ENCODE results near the gene TMEM86B. TPM values are rescaled to one million over a fixed set of nuclear protein-coding genes. Genes with fewer than 3 reads are reported as not detected.

The TMEM86B gene
- total RNA-seq, 1 donor from 2014 or later, result 10.0 TPM

DNA sequence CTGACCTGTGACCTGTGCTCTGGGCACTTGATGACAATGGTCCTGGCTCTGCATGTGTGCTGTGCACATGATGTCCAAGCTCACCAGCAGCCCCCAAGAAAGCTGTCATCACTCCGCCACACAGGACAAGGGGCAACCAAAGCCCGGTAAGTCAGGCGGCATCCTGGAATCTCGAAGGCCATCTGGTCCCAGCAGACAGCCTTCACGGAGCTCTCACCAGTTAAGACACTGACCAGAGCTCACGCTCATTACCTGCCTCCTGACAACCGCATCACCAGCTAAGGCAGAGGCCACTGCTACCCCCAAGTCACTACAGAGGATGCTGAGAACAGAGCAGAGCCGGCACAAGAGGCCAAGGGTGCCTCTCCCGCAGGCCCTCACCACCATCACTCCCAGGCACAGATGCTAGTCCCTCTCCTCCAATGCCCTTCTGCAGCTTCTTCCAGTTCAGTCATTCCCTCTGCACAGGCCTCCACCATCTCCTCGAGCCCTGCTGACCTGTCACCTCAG is 19.7 kb upstream of the TMEM86B start:
- TF ChIP-seq, protein P1, sequence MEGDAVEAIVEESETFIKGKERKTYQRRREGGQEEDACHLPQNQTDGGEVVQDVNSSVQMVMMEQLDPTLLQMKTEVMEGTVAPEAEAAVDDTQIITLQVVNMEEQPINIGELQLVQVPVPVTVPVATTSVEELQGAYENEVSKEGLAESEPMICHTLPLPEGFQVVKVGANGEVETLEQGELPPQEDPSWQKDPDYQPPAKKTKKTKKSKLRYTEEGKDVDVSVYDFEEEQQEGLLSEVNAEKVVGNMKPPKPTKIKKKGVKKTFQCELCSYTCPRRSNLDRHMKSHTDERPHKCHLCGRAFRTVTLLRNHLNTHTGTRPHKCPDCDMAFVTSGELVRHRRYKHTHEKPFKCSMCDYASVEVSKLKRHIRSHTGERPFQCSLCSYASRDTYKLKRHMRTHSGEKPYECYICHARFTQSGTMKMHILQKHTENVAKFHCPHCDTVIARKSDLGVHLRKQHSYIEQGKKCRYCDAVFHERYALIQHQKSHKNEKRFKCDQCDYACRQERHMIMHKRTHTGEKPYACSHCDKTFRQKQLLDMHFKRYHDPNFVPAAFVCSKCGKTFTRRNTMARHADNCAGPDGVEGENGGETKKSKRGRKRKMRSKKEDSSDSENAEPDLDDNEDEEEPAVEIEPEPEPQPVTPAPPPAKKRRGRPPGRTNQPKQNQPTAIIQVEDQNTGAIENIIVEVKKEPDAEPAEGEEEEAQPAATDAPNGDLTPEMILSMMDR (IDR thresholded peaks at IDR 0.05; ENCODE audit: unreplicated experiment), result no peak
- Mint-ChIP-seq H3K9me3 (ENCODE audit: low read depth) (no peaks in the 10 kb centered on the region), H3K27me3 (no peaks in the 10 kb centered on the region), H3K4me3 (ENCODE audit: low read depth) (no peak overlapping the region), H3K4me1 (ENCODE audit: low read depth) (no peaks in the 10 kb centered on the region), H3K27ac (peak overlapping the region; percentile 33), H3K36me3 (ENCODE audit: insufficient read depth) (peaks cover 4% of the 10 kb centered on the region)
- no peak for DNase-seq (ENCODE audit: low spot score, unreplicated experiment)

DNA sequence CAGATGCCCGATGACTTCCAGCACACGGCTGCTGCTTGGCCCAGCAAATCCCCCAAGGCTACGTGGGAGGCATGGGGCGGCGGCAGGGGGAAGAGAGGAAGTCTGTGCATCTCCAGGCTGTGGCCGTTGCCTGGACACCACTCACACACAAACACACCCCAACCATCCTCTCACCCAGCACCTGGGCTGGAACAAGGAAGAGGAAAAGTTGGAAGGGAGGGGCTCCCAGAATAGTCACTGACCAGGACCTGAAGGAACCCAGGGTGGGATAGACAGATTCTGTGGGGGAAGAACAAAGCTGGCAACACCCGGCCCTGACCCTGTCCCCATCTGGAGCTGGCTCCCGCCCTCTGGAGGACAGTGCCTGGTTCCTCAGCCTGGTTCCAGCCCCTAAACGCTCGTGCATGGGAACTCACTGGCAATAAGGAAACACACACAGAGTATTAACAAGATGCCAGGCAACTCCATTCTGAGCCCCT is 19.1 kb upstream of the TMEM86B start:
- TF ChIP-seq, protein P1 (IDR thresholded peaks at IDR 0.05; ENCODE audit: unreplicated experiment), result no peak
- H3K27me3 Mint-ChIP-seq, result no peaks in the 10 kb centered on the region
- H3K4me3 Mint-ChIP-seq (ENCODE audit: low read depth), result no peak overlapping the region
- H3K9me3 Mint-ChIP-seq (ENCODE audit: low read depth), result no peaks in the 10 kb centered on the region
- no peak for DNase-seq (ENCODE audit: low spot score, unreplicated experiment)
- H3K36me3 Mint-ChIP-seq (ENCODE audit: insufficient read depth), result peaks cover 6% of the 10 kb centered on the region
- H3K27ac Mint-ChIP-seq, result no peak overlapping the region
- no peaks in the 10 kb centered on the region for H3K4me1 Mint-ChIP-seq (ENCODE audit: low read depth)

DNA sequence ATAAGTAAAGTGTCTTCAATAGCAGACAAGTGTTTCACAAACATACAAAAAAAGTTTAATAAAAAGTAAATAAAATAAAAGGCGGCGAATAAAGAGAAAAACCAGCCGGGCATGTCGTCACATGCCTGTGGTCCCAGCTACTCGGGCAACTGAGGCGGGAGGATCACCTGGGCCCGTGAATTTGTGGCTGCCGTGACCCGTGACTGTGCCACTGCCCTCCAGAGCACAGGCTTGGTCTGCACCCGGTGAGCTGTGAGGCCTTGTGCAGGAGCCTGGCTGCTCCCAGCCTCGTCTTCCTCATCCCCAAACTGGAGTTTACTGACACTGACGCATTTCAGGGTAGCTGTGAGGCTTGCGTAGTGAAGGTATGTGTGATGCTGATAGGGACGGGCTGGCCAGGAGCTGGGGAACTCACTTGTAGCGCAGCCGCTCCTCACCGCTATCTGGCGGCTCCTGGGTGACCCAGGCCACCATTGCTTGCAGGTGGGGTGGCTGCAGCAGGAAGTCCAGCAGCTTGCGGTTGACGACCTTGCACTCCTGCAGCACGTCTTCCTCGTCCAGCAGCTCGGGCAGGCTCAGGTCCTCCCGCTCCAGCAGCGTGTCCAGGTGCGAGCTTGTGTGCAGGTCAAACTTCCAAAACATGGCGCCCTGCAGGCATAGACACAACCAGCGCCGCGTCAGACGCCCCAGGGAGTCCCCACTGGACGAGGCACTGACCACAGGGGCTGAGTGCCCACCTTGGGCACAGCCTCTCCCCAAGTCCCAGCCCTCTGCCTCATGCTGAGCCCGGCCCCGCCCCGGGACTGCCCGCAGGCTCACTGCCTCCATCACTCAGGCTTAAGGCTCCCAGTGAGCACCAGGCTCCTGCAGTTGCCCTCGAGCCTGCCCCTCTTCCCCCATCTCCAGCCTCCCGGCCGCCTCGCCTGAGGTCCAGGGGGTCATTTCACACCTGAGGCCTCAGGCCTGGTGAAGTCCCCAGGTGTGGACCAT is 18.2 kb upstream of the TMEM86B start:
- Mint-ChIP-seq H3K27ac (no peak overlapping the region), H3K27me3 (no peaks in the 10 kb centered on the region), H3K9me3 (ENCODE audit: low read depth) (no peaks in the 10 kb centered on the region), H3K4me1 (ENCODE audit: low read depth) (no peaks in the 10 kb centered on the region), H3K36me3 (ENCODE audit: insufficient read depth) (peaks cover 6% of the 10 kb centered on the region), H3K4me3 (ENCODE audit: low read depth) (no peak overlapping the region)
- TF ChIP-seq, protein P1 (IDR thresholded peaks at IDR 0.05; ENCODE audit: unreplicated experiment), result no peak
- no peak for DNase-seq (ENCODE audit: low spot score, unreplicated experiment)

GRCh38 chr19:55245236-55245904 is 16.8 kb upstream of the TMEM86B start:
- Mint-ChIP-seq H3K4me1 (ENCODE audit: low read depth) (no peaks in the 10 kb centered on the region), H3K9me3 (ENCODE audit: low read depth) (no peaks in the 10 kb centered on the region), H3K4me3 (ENCODE audit: low read depth) (no peak overlapping the region), H3K27ac (no peak overlapping the region), H3K36me3 (ENCODE audit: insufficient read depth) (peaks cover 10% of the 10 kb centered on the region), H3K27me3 (no peaks in the 10 kb centered on the region)
- no peak for DNase-seq (ENCODE audit: low spot score, unreplicated experiment)
- TF ChIP-seq, protein P1 (IDR thresholded peaks at IDR 0.05; ENCODE audit: unreplicated experiment), result no peak

DNA sequence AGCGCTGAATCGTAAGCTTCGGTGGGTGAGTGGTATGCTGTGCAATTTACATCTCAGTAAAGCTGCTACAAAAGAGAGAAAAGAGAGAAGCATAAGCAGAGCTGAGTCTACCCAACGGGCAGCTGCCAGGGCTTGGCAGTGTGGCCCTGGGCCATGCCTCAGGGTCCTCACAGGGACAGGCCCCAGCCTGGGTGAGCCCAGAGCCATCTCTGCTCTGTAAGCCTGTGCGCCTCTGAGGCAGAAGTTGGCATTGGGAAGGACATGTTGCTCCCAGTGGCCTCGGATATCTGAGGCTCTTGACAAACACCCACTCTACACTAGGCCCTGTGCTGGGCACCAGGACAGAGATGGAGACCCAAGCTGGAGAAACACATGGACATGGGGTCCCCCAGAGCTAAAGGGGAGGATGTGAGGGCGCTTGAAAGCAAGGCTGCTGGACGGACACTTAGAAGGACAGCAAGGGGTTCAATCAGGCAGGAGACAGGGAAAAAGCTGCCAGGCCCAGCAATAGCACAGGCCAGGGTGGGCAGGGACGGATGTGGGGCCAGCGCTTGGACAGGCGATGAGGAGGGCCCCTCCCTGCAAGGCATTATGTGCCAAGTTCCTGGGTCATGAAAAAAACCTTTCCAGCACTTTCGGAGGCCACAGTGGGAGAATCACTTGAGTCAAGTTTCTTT is 15.6 kb upstream of the TMEM86B start:
- DNase-seq (ENCODE audit: low spot score, unreplicated experiment), result no peak
- H3K27ac Mint-ChIP-seq, result no peak overlapping the region
- H3K36me3 Mint-ChIP-seq (ENCODE audit: insufficient read depth), result peaks cover 10% of the 10 kb centered on the region
- H3K4me1 Mint-ChIP-seq (ENCODE audit: low read depth), result no peaks in the 10 kb centered on the region
- H3K27me3 Mint-ChIP-seq, result no peaks in the 10 kb centered on the region
- TF ChIP-seq, protein P1 (IDR thresholded peaks at IDR 0.05; ENCODE audit: unreplicated experiment), result no peak
- no peaks in the 10 kb centered on the region for H3K9me3 Mint-ChIP-seq (ENCODE audit: low read depth)
- H3K4me3 Mint-ChIP-seq (ENCODE audit: low read depth), result no peak overlapping the region
